H1 (cell line): Measurements from ENCODE around the gene ZBTB47. TPM values are rescaled to one million over a fixed set of nuclear protein-coding genes. Genes with fewer than 3 reads are reported as not detected.

ENCODE experiments used
- ASH2L ChIP-seq: fragments of 200-600, 300-600 bp; sonication (generic); IDR thresholded peaks from one replicate; pipeline ENCODE4 v1.7.1; 2017; ENCODE audit warnings: low read length
- CBX5 ChIP-seq: fragments of 300-800, 300-1000 bp; sonication (generic); IDR thresholded peaks from 2 replicates; pipeline ENCODE4 v1.7.1; 2016; ENCODE audit warnings: antibody characterized with exemption, low read length, low read depth
- CBX8 ChIP-seq: fragments of 300-800, 300-1000 bp; sonication (generic); IDR thresholded peaks from 2 replicates; pipeline ENCODE4 v1.7.1; 2016; ENCODE audit warnings: low read depth, low read length, borderline replicate concordance
- CHD1 ChIP-seq: IDR thresholded peaks from 2 replicates; pipeline ENCODE4 v1.6.1; 2012; ENCODE audit warnings: low read depth, low read length, improper control_type of control experiment
- GTF2F1 ChIP-seq: IDR thresholded peaks from 2 replicates; pipeline ENCODE4 v1.6.1; 2012; ENCODE audit warnings: low read depth, low read length, improper control_type of control experiment, borderline replicate concordance
- NRF1 ChIP-seq: IDR thresholded peaks from 2 replicates; pipeline ENCODE4 v1.6.1; 2011; ENCODE audit warnings: mild to moderate bottlenecking, low read depth, low read length, improper control_type of control experiment
- TAF1 ChIP-seq: IDR thresholded peaks from 2 replicates; pipeline ENCODE4 v1.6.1; 2011; ENCODE audit warnings: mild to moderate bottlenecking, low read depth, low read length
- YY1 ChIP-seq: IDR thresholded peaks from 2 replicates; pipeline ENCODE4 v1.6.1; 2011; ENCODE audit warnings: low read depth, mild to moderate bottlenecking, low read length
- polyA plus RNA-seq, 7 experiments: library from polyadenylated mRNA; depleted of rRNA in 3 of 7; stranded (reverse) in 5 of 7; unstranded in 2 of 7; fragments of >200 nt in 5 of 7; fragments of 200-250 nt in 2 of 7; gene quantifications; 1 replicate in 5 of 7; 2 replicates in 1 of 7; 4 replicates in 1 of 7; pipeline versions ENCODE4 v1.2.1 to v1.2.3, GENCODE V29; 2011 to 2013; ENCODE audit warnings: missing spikeins in 2 of 7, mixed read lengths in 2 of 7
- total RNA-seq: library from RNA; stranded (reverse); fragmentation: NEBNext Ultra II Directional; extraction: Animal tissue kit (Norgen Biotek cat#: 25700); gene quantifications from 2 replicates; pipeline ENCODE4 v1.2.1, GENCODE V29; 2021
- TF ChIP-seq, protein P1 (sequence below): IDR thresholded peaks from 2 replicates; pipeline ENCODE4 v1.6.1; 2012; ENCODE audit warnings: inconsistent platforms

The ZBTB47 gene
- total and polyA plus RNA-seq, 2 of the 8 experiments (the other 6 are each of a cell fraction or from before 2014, with no cell fraction given) = 2.8 to 4.1 TPM

DNA sequence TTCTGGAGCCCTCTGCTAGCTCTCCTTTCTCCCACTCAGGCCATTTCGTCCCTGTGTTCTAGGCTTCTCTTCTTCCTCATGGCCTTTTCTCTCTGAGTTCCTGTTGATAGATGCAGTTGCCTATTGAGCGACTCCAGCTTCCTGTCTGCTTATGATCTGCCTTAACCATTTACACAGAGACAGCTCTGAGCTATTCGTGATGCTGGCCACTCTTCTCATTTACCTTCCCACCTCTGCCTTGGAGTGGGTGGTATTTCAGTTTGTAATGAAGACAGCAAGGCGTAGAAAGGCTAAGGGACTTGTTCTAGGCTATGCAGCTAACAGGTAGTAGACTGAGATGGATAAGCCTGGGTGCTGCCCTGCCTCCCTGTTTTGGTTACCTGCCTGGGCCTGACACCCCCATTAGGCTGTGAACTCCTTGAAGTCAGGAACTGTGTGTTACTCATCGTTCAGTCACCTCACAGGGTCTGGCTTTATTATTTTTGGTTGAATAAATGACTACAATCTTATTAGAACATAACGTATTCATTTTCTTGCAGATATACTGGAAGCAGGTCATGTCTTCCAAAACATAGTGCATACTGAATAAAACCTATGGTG, 12.6 kb upstream of the ZBTB47 start (continued):
- TF ChIP-seq NRF1 (no peak), YY1 (no peak), GTF2F1 (no peak), CBX8 (no peak), ASH2L (no peak), CHD1 (no peak), TAF1 (no peak), CBX5 (no peak)
- TF ChIP-seq, protein P1, sequence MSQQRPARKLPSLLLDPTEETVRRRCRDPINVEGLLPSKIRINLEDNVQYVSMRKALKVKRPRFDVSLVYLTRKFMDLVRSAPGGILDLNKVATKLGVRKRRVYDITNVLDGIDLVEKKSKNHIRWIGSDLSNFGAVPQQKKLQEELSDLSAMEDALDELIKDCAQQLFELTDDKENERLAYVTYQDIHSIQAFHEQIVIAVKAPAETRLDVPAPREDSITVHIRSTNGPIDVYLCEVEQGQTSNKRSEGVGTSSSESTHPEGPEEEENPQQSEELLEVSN = no peak
